Measurements from ENCODE around the gene CSH2. TPM values are rescaled to one million over a fixed set of nuclear protein-coding genes. Genes with fewer than 3 reads are reported as not detected.
A peak's percentile ranks its signal among the peaks of the same experiment; 100 is the strongest.

The CSH2 gene
- total and polyA plus RNA-seq, 2 of the 13 experiments (the other 11 are each of a cell fraction or from before 2014, with no cell fraction given) = not detected

GRCh38 chr17:63848834-63849689 is 24.4 kb downstream of the CSH2 start (continued):
- TF ChIP-seq PBX2 (CRISPR knock-in tag; IDR thresholded peaks at IDR 0.05) (no peak), ATF6 (CRISPR knock-in tag; conservative IDR thresholded peaks at IDR 0.05) (no peak), ZNF512 (CRISPR knock-in tag; IDR thresholded peaks at IDR 0.05) (no peak), MEIS2 (CRISPR knock-in tag; IDR thresholded peaks at IDR 0.05) (no peak), KDM5B (CRISPR knock-in tag; IDR thresholded peaks at IDR 0.05; ENCODE audit: borderline replicate concordance) (peak; percentile 30; the same call in 1 of the 2 replicates), ZNF747 (CRISPR knock-in tag; IDR thresholded peaks at IDR 0.05; ENCODE audit: borderline replicate concordance) (no peak), ZNF770 (CRISPR knock-in tag; IDR thresholded peaks at IDR 0.05) (peak; percentile 46; the same call in 1 of the 2 replicates), DMAP1 (CRISPR knock-in tag; IDR thresholded peaks at IDR 0.05) (no peak), ZNF572 (CRISPR knock-in tag; IDR thresholded peaks at IDR 0.05) (no peak), FUBP1 (CRISPR knock-in tag; IDR thresholded peaks at IDR 0.05; ENCODE audit: borderline replicate concordance) (no peak), AHDC1 (CRISPR knock-in tag; IDR thresholded peaks at IDR 0.05; ENCODE audit: borderline replicate concordance) (no peak), SOX6 (IDR thresholded peaks at IDR 0.05) (no peak), SOX6 (CRISPR knock-in tag; IDR thresholded peaks at IDR 0.05) (peak; percentile 27; the same call in 1 of the 2 replicates)
